GM18502 (cell line): ENCODE results near the gene FAM3C.

Source experiments
- ATAC-seq: cut with Tn5 transposase; IDR thresholded peaks from one replicate; pipeline ENCODE4 v1.9.1; 2021; ENCODE audit warnings: mild to moderate bottlenecking; ENCODE audit not compliant: unreplicated experiment, poor library complexity

FAM3C gene

DNA sequence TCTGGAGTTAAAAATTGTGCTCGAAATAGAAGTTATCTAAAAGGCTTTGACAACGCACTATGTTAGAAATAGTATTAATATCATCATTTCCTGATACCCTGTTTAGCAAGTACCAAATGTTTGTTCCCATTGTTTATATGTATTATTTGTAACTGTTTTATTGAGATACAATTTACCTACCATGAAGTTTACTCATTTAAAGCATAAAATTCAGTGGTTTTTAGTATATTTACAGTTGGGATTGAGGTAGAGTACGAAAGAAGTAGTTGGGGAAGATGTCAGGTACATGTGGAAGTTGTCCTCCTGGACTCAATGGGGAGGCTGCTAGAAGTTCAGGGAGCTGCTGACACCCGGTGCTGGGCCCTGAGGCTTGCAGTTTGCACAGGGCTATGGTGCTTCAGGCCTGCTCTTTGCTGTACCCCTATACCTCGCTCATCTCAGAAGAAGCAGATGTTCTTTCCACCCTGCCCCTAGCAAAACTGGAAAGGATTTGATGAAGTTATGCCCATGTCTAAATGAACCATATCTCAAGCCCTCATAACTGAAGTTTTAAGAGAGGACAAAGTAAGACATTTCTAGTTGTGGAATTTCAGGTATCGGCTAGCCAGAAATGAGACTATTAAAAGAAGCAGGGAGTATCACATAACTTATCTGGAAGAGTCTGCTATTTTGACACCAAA is 92.5 kb downstream of the FAM3C start:
- ATAC-seq: no peak

DNA sequence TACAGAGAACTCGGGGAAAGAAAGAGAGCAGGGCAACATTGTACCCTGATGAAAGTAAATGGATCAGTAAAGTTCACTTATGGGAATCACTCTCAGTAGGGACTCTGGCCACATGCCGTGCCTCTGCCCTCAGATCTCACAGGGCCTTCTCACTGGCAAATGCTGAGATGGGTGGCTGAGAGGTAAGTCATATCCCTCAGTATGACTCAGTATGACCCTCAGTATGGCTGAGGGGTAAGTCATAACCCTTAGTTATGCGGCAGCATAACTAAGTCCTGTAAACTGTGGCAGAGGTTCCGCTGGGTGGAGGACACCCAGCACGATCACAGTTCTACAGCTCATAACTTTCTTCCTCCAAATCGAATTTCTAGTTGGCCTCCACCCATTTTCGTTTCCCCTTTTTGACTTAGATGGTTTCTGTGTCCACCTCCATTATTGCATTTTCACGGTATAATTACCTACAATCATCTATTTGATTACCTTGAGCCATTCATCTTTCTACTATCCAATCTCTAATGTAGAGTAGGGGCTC is 93.8 kb downstream of the FAM3C start:
- ATAC-seq: peak; percentile 93

DNA sequence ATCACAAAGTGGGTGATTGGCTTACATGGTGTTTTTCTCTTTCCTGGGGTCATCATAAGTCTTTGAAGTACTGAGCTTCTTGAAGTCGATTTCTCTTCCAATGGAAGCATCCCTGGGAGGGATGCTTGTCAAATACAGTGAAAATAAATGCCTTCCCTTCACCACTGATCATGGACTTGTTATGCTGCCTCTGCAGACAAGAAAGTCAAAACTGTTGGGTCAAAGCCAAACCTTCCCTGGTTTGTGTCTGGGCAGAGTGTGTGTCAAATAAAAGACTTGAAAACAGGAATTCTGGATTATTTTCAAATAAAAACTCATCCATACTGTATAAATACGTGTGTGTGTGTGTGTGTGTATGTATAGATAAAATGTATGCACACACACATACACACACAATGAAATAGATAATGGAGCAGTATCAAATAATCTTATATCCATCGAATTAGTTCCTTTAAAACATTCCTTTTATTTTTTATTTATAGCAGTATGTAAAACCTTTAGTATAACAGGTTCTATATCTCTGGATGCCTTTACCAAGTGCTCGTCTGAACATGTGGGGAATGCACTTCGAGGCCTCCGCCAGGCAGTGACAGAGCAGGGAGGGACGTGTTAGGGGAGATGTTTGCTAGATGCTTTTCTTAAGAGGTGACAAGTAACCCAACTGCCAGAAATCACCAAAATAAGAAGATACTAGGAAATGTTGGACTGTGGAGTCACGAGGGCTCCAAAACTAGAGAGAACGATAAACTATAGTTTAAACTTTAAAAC is 94.5 kb downstream of the FAM3C start:
- no peak for ATAC-seq

DNA sequence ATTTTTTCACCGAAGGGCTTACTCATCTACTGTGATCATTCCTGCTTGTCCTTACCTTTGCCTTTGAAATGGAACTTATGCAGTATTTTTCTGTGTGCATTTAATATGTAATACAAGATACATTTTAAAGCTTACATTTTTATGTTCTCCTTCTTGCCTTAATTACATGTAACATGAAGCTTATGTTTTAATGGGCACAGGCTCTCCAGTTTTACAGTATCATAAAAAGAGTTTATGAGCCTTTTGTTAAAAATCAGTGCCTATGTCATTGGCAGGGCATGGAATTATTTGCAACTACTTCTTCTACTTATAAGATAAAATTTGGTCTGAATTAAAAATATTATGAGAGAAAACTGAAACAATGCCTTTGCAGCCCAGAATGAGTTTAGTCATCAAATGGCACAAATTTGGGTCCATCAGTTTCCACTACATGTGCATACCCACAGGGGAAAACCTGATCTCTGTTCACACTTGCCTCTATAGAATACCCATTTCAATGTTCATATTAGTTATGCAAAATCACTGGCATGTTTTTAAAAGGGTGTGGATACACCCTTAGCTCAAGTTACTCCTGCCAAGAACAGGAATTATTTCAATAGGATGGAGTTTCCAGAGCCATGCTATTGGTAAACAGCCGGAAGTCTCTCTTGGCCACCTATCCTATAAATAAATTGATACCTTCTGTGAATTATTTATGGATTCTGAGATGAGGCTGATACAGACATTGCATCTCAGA is 95.3 kb downstream of the FAM3C start:
- ATAC-seq: no peak
